K562 (cell line): Measurements from ENCODE around the gene COMP. TPM values are rescaled to one million over a fixed set of nuclear protein-coding genes. Genes with fewer than 3 reads are reported as not detected.
A peak's percentile ranks its signal among the peaks of the same experiment; 100 is the strongest.

Experiments
- ATAC-seq: fragments of 200-7000 bp; cut with Tn5 transposase; 3 replicates; pipeline ENCODE4 v1.9.1; 2020; ENCODE audit warnings: moderate library complexity
- Bru-seq: library from RNA; stranded (reverse); fragments of 400-500 nt; gene quantifications from one replicate; lab custom pipeline; 2021; lab: Mats Ljungman, UMichigan
- BruChase-seq, 2 experiments: library from RNA; stranded (reverse); fragments of 400-500 nt; gene quantifications; one replicate each; lab custom pipeline; 2021; lab: Mats Ljungman, UMichigan
- BruUV-seq: library from RNA; stranded (reverse); fragments of 400-500 nt; replicated peaks from 2 replicates; lab custom pipeline; 2021; lab: Mats Ljungman, UMichigan
- CTCF ChIA-PET: fragments of 300-600 bp; formaldehyde crosslinking; extraction: SDS; loops from one replicate; lab custom pipeline; 2021; ENCODE audit warnings: low intra/inter-chr PET ratio; lab: Yijun Ruan, JAX
- POLR2A ChIA-PET: fragments of 300-600, 350-650 bp; sonication (Branson Sonifier 250); formaldehyde crosslinking; extraction: SDS; loops from one replicate; lab custom pipeline; 2021; ENCODE audit warnings: antibody characterized with exemption, inconsistent platforms; lab: Yijun Ruan, JAX
- DNase-seq, 4 experiments: peaks; one replicate each; pipeline versions ENCODE4 v3.0.0 to v3.0.0-alpha.2; 2011 to 2018; ENCODE audit warnings: low spot score in 3 of 4, mixed read lengths in 3 of 4; ENCODE audit errors: extremely low read depth in 1 of 4
- FAIRE-seq: peaks from 2 replicates; lab custom pipeline; 2011; peaks lifted over from hg19 to GRCh38; lab: Jason Lieb, UNC
- H2AFZ ChIP-seq: 2 replicates; pipeline ENCODE4 v1.6.0; 2011; ENCODE audit warnings: low read depth, low read length, control low read depth, inconsistent platforms
- H3K27ac ChIP-seq: fragments of 200-600 bp; 3 replicates; pipeline ENCODE4 v1.8.0; 2011; ENCODE audit warnings: low read depth, mild to moderate bottlenecking, control low read depth, inconsistent platforms, low read length, moderate library complexity, mixed read lengths; ENCODE audit errors: extremely low read depth
- H3K27me3 ChIP-seq, 2 experiments: fragments of 300-600 bp in 1 of 2; 2 replicates in 1 of 2; 3 replicates in 1 of 2; pipeline versions ENCODE4 v1.6.0 to v1.8.0; 2011; ENCODE audit warnings: inconsistent platforms in 2 of 2, low read length in 2 of 2, mild to moderate bottlenecking in 1 of 2, mixed read lengths in 1 of 2, moderate library complexity in 1 of 2; ENCODE audit not compliant: control insufficient read depth in 2 of 2, insufficient read depth in 2 of 2
- H3K36me3 ChIP-seq: fragments of 300-600 bp; 3 replicates; pipeline ENCODE4 v1.8.0; 2011; ENCODE audit warnings: mild to moderate bottlenecking, low read length, inconsistent platforms; ENCODE audit not compliant: control insufficient read depth, insufficient read depth
- H3K4me1 ChIP-seq, 2 experiments: fragments of 200-600 bp in 1 of 2; replicated peaks in 1 of 2; 2 replicates in 1 of 2; 3 replicates in 1 of 2; pipeline versions ENCODE4 v1.5.1 to v1.8.0; 2011; ENCODE audit warnings: inconsistent platforms in 2 of 2, low read length in 2 of 2, mild to moderate bottlenecking in 1 of 2, mixed read lengths in 1 of 2, moderate library complexity in 1 of 2; ENCODE audit not compliant: control insufficient read depth in 2 of 2, insufficient read depth in 2 of 2
- H3K4me2 ChIP-seq: 2 replicates; pipeline ENCODE4 v1.6.1; 2011; ENCODE audit warnings: low read length, control low read depth, inconsistent platforms, mixed read lengths; ENCODE audit not compliant: insufficient read depth
- H3K4me3 ChIP-seq: fragments of 200-600 bp; sonication (generic), shearing (Covaris generic); 2 replicates; pipeline ENCODE4 v1.5.1; 2016; ENCODE audit warnings: control low read depth, inconsistent platforms
- H3K79me2 ChIP-seq: fragments of 200-600 bp; 3 replicates; pipeline ENCODE4 v1.8.0; 2011; ENCODE audit warnings: low read length, inconsistent platforms; ENCODE audit not compliant: control insufficient read depth, insufficient read depth
- H3K9ac ChIP-seq, 2 experiments: 2 replicates each; pipeline versions ENCODE4 v1.6.0 to v1.6.1; 2011; ENCODE audit warnings: low read depth in 2 of 2, low read length in 2 of 2, control low read depth in 1 of 2, inconsistent platforms in 1 of 2, mild to moderate bottlenecking in 1 of 2, mixed read lengths in 1 of 2; ENCODE audit not compliant: insufficient read depth in 1 of 2
- H3K9me1 ChIP-seq: one replicate; pipeline ENCODE4 v1.6.0; 2011; ENCODE audit warnings: inconsistent platforms, mild to moderate bottlenecking, low read length, moderate library complexity; ENCODE audit not compliant: control insufficient read depth, insufficient read depth
- H3K9me3 ChIP-seq: replicated peaks from 2 replicates; pipeline ENCODE4 v1.5.1; 2011; ENCODE audit warnings: low read depth, low read length, inconsistent platforms; ENCODE audit not compliant: control insufficient read depth, insufficient read depth
- H4K20me1 ChIP-seq: replicated peaks from 2 replicates; pipeline ENCODE4 v1.6.1; 2011; ENCODE audit warnings: low read length, inconsistent platforms, mixed read lengths; ENCODE audit not compliant: control insufficient read depth, insufficient read depth
- ATF1 ChIP-seq, 2 experiments: fragments of 450-650 bp in 1 of 2; IDR thresholded peaks; 2 replicates each; pipeline ENCODE4 v1.6.1; 2016; ENCODE audit warnings: missing compliant biosample characterization in 1 of 2, missing genetic modification characterization in 1 of 2
- CBX3 ChIP-seq, 2 experiments: IDR thresholded peaks; 1 replicate in 1 of 2; 2 replicates in 1 of 2; pipeline ENCODE4 v1.6.1; 2012; ENCODE audit warnings: inconsistent platforms in 2 of 2, low read length in 2 of 2, borderline replicate concordance in 1 of 2, control low read depth in 1 of 2
- ERF ChIP-seq: fragments of 450-650 bp; formaldehyde crosslinking; IDR thresholded peaks from 2 replicates; pipeline ENCODE4 v1.4.0; 2020; ENCODE audit warnings: mild to moderate bottlenecking, mixed read lengths
- ETV6 ChIP-seq, 3 experiments: fragments of 150-350 bp in 1 of 3; sonication (generic) in 1 of 3; formaldehyde crosslinking in 1 of 3; IDR thresholded peaks; 2 replicates each; pipeline versions ENCODE4 v1.6.1 to v1.8.0; 2014 to 2022; ENCODE audit warnings: borderline replicate concordance in 2 of 3, low read depth in 2 of 3, antibody characterized with exemption in 1 of 3, low read length in 1 of 3, mild to moderate bottlenecking in 1 of 3, missing genetic modification reagents in 1 of 3
- PBX2 ChIP-seq, 2 experiments: IDR thresholded peaks in 1 of 2; conservative IDR thresholded peaks in 1 of 2; 2 replicates each; pipeline ENCODE4 v1.6.1; 2016; ENCODE audit warnings: low read depth in 2 of 2, mild to moderate bottlenecking in 1 of 2, missing compliant biosample characterization in 1 of 2, missing genetic modification characterization in 1 of 2, moderate library complexity in 1 of 2
- TGIF2 ChIP-seq: sonication (generic); formaldehyde crosslinking; IDR thresholded peaks from 2 replicates; pipeline ENCODE4 v1.8.1; 2022; ENCODE audit warnings: mild to moderate bottlenecking, missing genetic modification reagents, moderate library complexity
- USF1 ChIP-seq: sonication (generic); formaldehyde crosslinking; IDR thresholded peaks from 2 replicates; pipeline ENCODE4 v1.9.0; 2022; ENCODE audit warnings: mild to moderate bottlenecking, missing genetic modification reagents
- YBX1 ChIP-seq: fragments of 450-650 bp; IDR thresholded peaks from 2 replicates; pipeline ENCODE4 v1.7.1; 2016; ENCODE audit warnings: mild to moderate bottlenecking
- ZEB2 ChIP-seq: fragments of 450-650 bp; IDR thresholded peaks from 2 replicates; pipeline ENCODE4 v1.6.1; 2016
- WGBS: fragments of 100-300 bp; shearing (Covaris generic); methylation state at CpG from one replicate; pipeline ENCODE4 v1.1.6; 2016; ENCODE audit warnings: low coverage, mixed read lengths; ENCODE audit not compliant: insufficient coverage; ENCODE audit errors: missing lambda C conversion rate; 5-methylcytosine and 5-hydroxymethylcytosine counted together
- in situ Hi-C: fragments of 300-500 bp; cut with MboI; formaldehyde crosslinking; loops from 4 replicates; pipeline ENCODE4 v1.15.0; 2018; ENCODE audit warnings: inconsistent platforms, mixed read lengths
- intact Hi-C: fragments of 100-400 bp; cut with micrococcal nuclease; formaldehyde crosslinking; loops from 2 replicates; pipeline ENCODE4 v1.14.2; 2022
- long read RNA-seq, 3 experiments: library from polyadenylated mRNA in 2 of 3; library from RNA in 1 of 3; unstranded in 2 of 3; stranded (forward) in 1 of 3; transcript quantifications; one replicate each; pipeline ENCODE4 v2.0.0, GENCODE V29; 2019 to 2022
- polyA minus RNA-seq, 3 experiments: library from RNA; depleted of rRNA, polyadenylated mRNA; stranded (reverse); fragments of >200 nt; gene quantifications; 2 replicates each; pipeline ENCODE4 v1.2.3, GENCODE V29; 2011
- polyA plus RNA-seq, 8 experiments: library from polyadenylated mRNA; depleted of rRNA in 4 of 8; stranded (reverse) in 5 of 8; unstranded in 3 of 8; fragments of >200 nt; fragmentation: Nextera tagmentation in 2 of 8; fragmentation: Illumina TruSeq in 1 of 8; extraction: Ambion mirVana in 2 of 8; extraction: Trizol in 1 of 8; gene quantifications; 2 replicates each; pipeline versions ENCODE4 v1.2.1 to v1.2.3, GENCODE V29; 2011 to 2014; ENCODE audit warnings: inconsistent platforms in 1 of 8, missing spikeins in 1 of 8
- total RNA-seq, 7 experiments: library from RNA; depleted of rRNA in 6 of 7; stranded (reverse); fragments of >200 nt in 6 of 7; fragmentation: Illumina TruSeq in 2 of 7; extraction: Trizol in 2 of 7; gene quantifications; 2 replicates each; pipeline versions ENCODE4 v1.2.1 to v1.2.3, GENCODE V29; 2011 to 2021; ENCODE audit warnings: low replicate concordance in 1 of 7

COMP gene
- total RNA-seq (2011; cell fraction: chromatin; rRNA removed; ENCODE audit: low replicate concordance), result not detected in 2 replicates
- total RNA-seq (2011; cell fraction: nucleolus; rRNA removed), result not detected in 2 replicates
- not detected in 2 replicates for total RNA-seq (2011; cell fraction: nucleoplasm; rRNA removed)
- not detected in 2 replicates for total RNA-seq (2014; rRNA removed)
- total RNA-seq (2014; rRNA removed; fragmentation: Illumina TruSeq; extraction: Trizol), result not detected in 2 replicates
- not detected in 2 replicates for total RNA-seq (2015; rRNA removed; fragmentation: Illumina TruSeq; extraction: Trizol)
- 0.07 TPM in 1 of 2 replicates, not detected in the other for total RNA-seq (2021)
- polyA plus RNA-seq (2011; rRNA removed), result not detected in 2 replicates
- not detected in 2 replicates for polyA plus RNA-seq (2011; cell fraction: cytosol; rRNA removed)
- polyA plus RNA-seq (2011; cell fraction: nucleus; rRNA removed), result not detected in 2 replicates
- not detected in 2 replicates for polyA plus RNA-seq (2012)
- polyA plus RNA-seq (2014; fragmentation: Illumina TruSeq; extraction: Trizol), result not detected in 2 replicates
- not detected for polyA plus RNA-seq (2014; fragmentation: Nextera tagmentation; extraction: Ambion mirVana)
- not detected in 2 replicates for polyA plus RNA-seq (2014; rRNA removed)
- polyA minus RNA-seq (2011; rRNA and poly(A)+ RNA removed), result not detected in 2 replicates
- not detected in 2 replicates for polyA minus RNA-seq (2011; cell fraction: cytosol; rRNA and poly(A)+ RNA removed)
- polyA minus RNA-seq (2011; cell fraction: nucleus; rRNA and poly(A)+ RNA removed), result not detected in 2 replicates
- Bru-seq, nascent RNA, result not detected
- not detected for BruChase-seq, experiment 1, labeled RNA remaining after a 2-hour chase
- BruChase-seq, experiment 2, labeled RNA remaining after a 6-hour chase, result not detected
- long read RNA-seq, experiment 1, result 0 reads
- long read RNA-seq, experiment 2, result 0 reads
- long read RNA-seq, experiment 3, result 0 reads

- Histone ChIP-seq H4K20me1 (peaks cover 17% of the 10 kb centered on the region), H3K79me2 (no peaks in the 10 kb centered on the region), H3K4me3 (no peak within 1 kb of the TSS), H3K4me1 (peaks cover 0 to 57% of the 10 kb centered on the region in 2 experiments; a peak in 3 of 5 replicates), H3K9ac (0 out of 4 replicates have a peak within 1 kb of the TSS, but pooled peaks of 1 of the 2 experiments have one; percentile 26), H3K9me3 (no peaks in the 10 kb centered on the region), H3K9me1 (no peaks in the 10 kb centered on the region), H2AFZ (no peak within 1 kb of the TSS), H3K27me3 (peaks cover 19 to 46% of the 10 kb centered on the region in 2 experiments; a peak in 4 of 5 replicates), H3K36me3 (no peaks in the 10 kb centered on the region), H3K4me2 (no peak within 1 kb of the TSS), H3K27ac (no peak within 1 kb of the TSS)
- in situ Hi-C loops (no loop called here), intact Hi-C loops (no loop called here)
- POLR2A ChIA-PET, result no interaction called here
- FAIRE-seq (no peak), ATAC-seq (no peak), DNase-seq (no peak)
- no TSS peak for BruUV-seq
- CTCF ChIA-PET, result no interaction called here
- 50% methylated on average over 29 of the region's 61 CpGs for WGBS
- TF ChIP-seq USF1 (CRISPR knock-in tag) (no peak), ETV6 (IDR thresholded peaks at IDR 0.05; ENCODE audit: borderline replicate concordance in 1 of 2, low read depth in 2 of 2, low read length in 1 of 2) (no peak), ETV6 (CRISPR knock-in tag; IDR thresholded peaks at IDR 0.05; ENCODE audit: borderline replicate concordance) (no peak), TGIF2 (CRISPR knock-in tag) (no peak), ATF1 (CRISPR knock-in tag; IDR thresholded peaks at IDR 0.05) (no peak), ATF1 (tag; IDR thresholded peaks at IDR 0.05) (no peak), ZEB2 (no peak), CBX3 (IDR thresholded peaks at IDR 0.05; ENCODE audit: borderline replicate concordance in 1 of 2, low read length in 2 of 2) (no peak), PBX2 (CRISPR knock-in tag; IDR thresholded peaks at IDR 0.05; ENCODE audit: low read depth) (no peak), PBX2 (tag; conservative IDR thresholded peaks at IDR 0.05; ENCODE audit: low read depth) (no peak), YBX1 (no peak), ERF (CRISPR knock-in tag) (no peak)
Observed at GRCh38 chr19:18790566-18791314, at the start of gene COMP. COMP (minus strand) TSS chr19:18791305; CDS start chr19:18791269, 36 bp downstream.
